Heart right ventricle (tissue), 16 donors: ENCODE data around the gene GRIN2C. TPM values are rescaled to one million over a fixed set of nuclear protein-coding genes. Genes with fewer than 3 reads are reported as not detected.

Source experiments
- ATAC-seq, 8 donors: fragments of 200-7000 bp; cut with Tn5 transposase; one replicate each; pipeline ENCODE4 v1.9.1; 2020; ENCODE audit warnings: mild to moderate bottlenecking in 8 of 8, moderate library complexity in 8 of 8, moderate number of reproducible peaks in 1 of 8
- DNase-seq, 2 donors: peaks; one replicate each; pipeline ENCODE4 v3.0.0-alpha.2; 2020
- H3K27ac ChIP-seq, 10 donors: fragments of 200-600 bp; sonication (generic) in 2 of 10; one replicate each; pipeline versions ENCODE4 v1.5.0 to v1.8.0; 2020 to 2022; ENCODE audit warnings: mild to moderate bottlenecking in 3 of 10
- H3K27me3 ChIP-seq, 7 donors: fragments of 200-600 bp; one replicate each; pipeline ENCODE4 v1.8.0; 2021 to 2022; ENCODE audit warnings: mild to moderate bottlenecking in 2 of 7
- H3K36me3 ChIP-seq, 9 donors: fragments of 200-600 bp; sonication (generic) in 1 of 9; one replicate each; pipeline versions ENCODE4 v1.5.0 to v1.8.0; 2020 to 2022; ENCODE audit warnings: mild to moderate bottlenecking in 2 of 9
- H3K4me1 ChIP-seq, 9 donors: fragments of 200-600 bp; sonication (generic) in 1 of 9; one replicate each; pipeline versions ENCODE4 v1.5.0 to v1.8.0; 2020 to 2022; ENCODE audit warnings: mild to moderate bottlenecking in 4 of 9
- H3K4me3 ChIP-seq, 10 donors: fragments of 200-600 bp; sonication (generic) in 2 of 10; one replicate each; pipeline versions ENCODE4 v1.5.0 to v1.8.0; 2020 to 2022; ENCODE audit warnings: mild to moderate bottlenecking in 7 of 10, moderate library complexity in 2 of 10
- H3K9me3 ChIP-seq, 11 donors: fragments of 200-600 bp in 10 of 11; sonication (generic) in 2 of 11; one replicate each; pipeline versions ENCODE4 v1.5.0 to v1.8.0; 2013 to 2022; ENCODE audit warnings: mild to moderate bottlenecking in 2 of 11, control low read depth in 1 of 11, moderate library complexity in 1 of 11
- WGBS, 2 donors: extraction: QIAGEN DNeasy Blood & Tissue Kit; methylation state at CpG; one replicate each; pipeline ENCODE4 v1.1.7; 2013; ENCODE audit warnings: inconsistent platforms in 1 of 2; 5-methylcytosine and 5-hydroxymethylcytosine counted together
- intact Hi-C, 10 donors: fragments of 100-400 bp; cut with DNase I; formaldehyde crosslinking; loops; one replicate each; pipeline versions ENCODE4 v1.11.1 to v1.14.2; 2022
- polyA plus RNA-seq, 2 donors: library from polyadenylated mRNA; stranded (reverse); fragments of 200-250 nt; gene quantifications; one replicate each; pipeline ENCODE4 v1.2.3, GENCODE V29; 2013
- total RNA-seq, 10 donors: library from RNA; stranded (reverse); fragmentation: NEBNext Ultra II Directional in 3 of 10; extraction: Animal tissue kit (Norgen Biotek cat#: 25700) in 3 of 10; gene quantifications; one replicate each; pipeline versions ENCODE4 v1.2.1 to v1.2.4, GENCODE V29; 2021 to 2023
- TF ChIP-seq, protein P1 (sequence below), 9 donors: fragments of 200-600 bp; sonication (generic) in 2 of 9; IDR thresholded peaks; one replicate each; pipeline versions ENCODE4 v1.5.0 to v1.8.0; 2021 to 2022; ENCODE audit warnings: antibody characterized with exemption in 9 of 9, mild to moderate bottlenecking in 5 of 9, moderate library complexity in 1 of 9
- donor health status: Arrhythmogenic right ventricular cardiomyopathy.
- donor health status: ischemic (EF 13 %, LVEDD 7.1; RV severe dilation, severe dysfunction).
- donor health status: healthy with polysubstance abuse.
- donor health status: DM: no; HTN: yes; CAD: no.
- donor health status: DM: no; HTN: no; CAD: no.
- donor health status: ischemic (EF 25% LVEDD 6.9; RV normal size, moderate dysfunction).
- donor health status: ischemic (EF 25% LVEDD 5.7; RV mildly dilated, moderate dysfunction).
- donor health status: healthy.
- donor health status: DM: yes; HTN: yes; CAD: no.
- donor health status: Ischemic cardiomyopathy.
- donor health status: ischemic (EF 35%, LVEDD 5.7; RV mildly dilated, moderate dysfunction).
- donor health status: nonischemic (EF 11% LVEDD 7.7; RV severe dilation, severe dysfunction).
- donor health status: DM: yes; HTN: yes; CAD: no.
- donor health status: PGD.
- donor health status: ischemic (EF 29% LVEDD 5.4; RV normal size, mild dysfunction).
- donor health status: nonischemic (EF 23%, LVEDD 6.1; RV moderate dilation, normal function).

Gene GRIN2C
- total and polyA plus RNA-seq, 12 donors: 0.13 to 0.66 (median 0.31) TPM

DNA sequence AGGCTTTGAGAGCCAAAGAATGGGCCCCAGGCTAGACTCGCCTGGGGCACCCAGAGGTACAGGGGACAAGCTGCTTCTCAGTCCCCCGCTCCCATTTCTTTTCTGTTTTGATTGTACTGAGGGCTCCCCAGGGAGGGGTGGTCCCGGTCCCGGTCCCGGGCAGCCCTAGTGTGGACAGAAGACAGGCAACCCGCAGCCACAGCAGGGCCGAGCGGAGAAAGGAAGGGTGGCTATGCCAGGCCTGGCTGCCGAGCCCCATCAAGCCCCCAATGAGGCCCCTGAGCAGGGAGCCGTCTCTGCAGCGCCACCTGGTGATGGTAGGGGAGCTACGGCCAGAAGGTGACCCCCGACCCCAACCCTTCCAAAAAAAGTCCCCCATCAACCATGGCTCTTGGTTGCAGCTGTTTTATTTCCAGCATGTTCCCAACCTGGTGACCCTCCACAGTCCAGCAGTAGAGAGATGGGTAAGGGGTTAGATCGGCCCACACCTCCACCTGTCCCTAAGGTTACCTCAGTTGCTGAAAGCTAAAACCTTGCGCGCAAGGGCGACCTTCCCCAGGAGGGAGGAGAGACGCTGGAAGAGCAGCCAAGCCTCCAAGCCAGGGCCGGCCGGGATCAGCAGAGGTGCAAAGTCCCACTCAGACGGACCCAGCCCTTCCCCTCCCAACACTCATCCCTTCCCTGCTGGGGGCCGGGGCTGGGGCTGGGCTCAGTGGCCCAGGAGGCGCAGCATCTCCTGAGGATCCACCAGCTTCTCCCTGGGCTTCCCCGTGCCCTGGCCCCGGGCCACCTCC lies 2.6 kb upstream of the GRIN2C start:
- H3K4me3 ChIP-seq: peak overlapping the region in 8 of 10 donors; percentile 22 to 49 (median 32)
- no peaks in the 10 kb centered on the region for H3K9me3 ChIP-seq
- DNase-seq (peak; percentile 67 to 76), ATAC-seq (peak; percentile 23 to 53 (median 36))
- TF ChIP-seq, protein P1, sequence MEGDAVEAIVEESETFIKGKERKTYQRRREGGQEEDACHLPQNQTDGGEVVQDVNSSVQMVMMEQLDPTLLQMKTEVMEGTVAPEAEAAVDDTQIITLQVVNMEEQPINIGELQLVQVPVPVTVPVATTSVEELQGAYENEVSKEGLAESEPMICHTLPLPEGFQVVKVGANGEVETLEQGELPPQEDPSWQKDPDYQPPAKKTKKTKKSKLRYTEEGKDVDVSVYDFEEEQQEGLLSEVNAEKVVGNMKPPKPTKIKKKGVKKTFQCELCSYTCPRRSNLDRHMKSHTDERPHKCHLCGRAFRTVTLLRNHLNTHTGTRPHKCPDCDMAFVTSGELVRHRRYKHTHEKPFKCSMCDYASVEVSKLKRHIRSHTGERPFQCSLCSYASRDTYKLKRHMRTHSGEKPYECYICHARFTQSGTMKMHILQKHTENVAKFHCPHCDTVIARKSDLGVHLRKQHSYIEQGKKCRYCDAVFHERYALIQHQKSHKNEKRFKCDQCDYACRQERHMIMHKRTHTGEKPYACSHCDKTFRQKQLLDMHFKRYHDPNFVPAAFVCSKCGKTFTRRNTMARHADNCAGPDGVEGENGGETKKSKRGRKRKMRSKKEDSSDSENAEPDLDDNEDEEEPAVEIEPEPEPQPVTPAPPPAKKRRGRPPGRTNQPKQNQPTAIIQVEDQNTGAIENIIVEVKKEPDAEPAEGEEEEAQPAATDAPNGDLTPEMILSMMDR (IDR thresholded peaks at IDR 0.05): peak; percentile 53 to 79 (median 73)
- intact Hi-C loops: loop anchor here in 8 of 10 donors (1.0 to 10.0 kb wide), 9 partner anchors 70 to 208 kb away; partner anchors contain the start of gene NHERF1 (in 2 of the 8)
- no peak overlapping the region for H3K27ac ChIP-seq
- H3K27me3 ChIP-seq: peaks cover 24 to 54% (median 42%) of the 10 kb centered on the region in 7 donors
- 42 to 47% methylated on average over 25 of the region's 25 CpGs for WGBS, 2 donors
- peaks cover 0 to 5% (median 0%) of the 10 kb centered on the region in 9 donors for H3K36me3 ChIP-seq
- H3K4me1 ChIP-seq: peaks cover 9 to 33% (median 26%) of the 10 kb centered on the region in 9 donors

GRCh38 chr17:74861662-74862107 lies 2.0 kb upstream of the GRIN2C start:
- Histone ChIP-seq H3K27ac (no peak overlapping the region), H3K4me3 (peak overlapping the region in 8 of 10 donors; percentile 22 to 49 (median 32)), H3K4me1 (peaks cover 9 to 33% (median 26%) of the 10 kb centered on the region in 9 donors), H3K27me3 (peaks cover 24 to 60% (median 48%) of the 10 kb centered on the region in 7 donors), H3K9me3 (no peaks in the 10 kb centered on the region), H3K36me3 (peaks cover 0 to 5% (median 0%) of the 10 kb centered on the region in 9 donors)
- 5% methylated on average over 24 to 31 of the region's 36 CpGs for WGBS, 2 donors
- TF ChIP-seq, protein P1 (IDR thresholded peaks at IDR 0.05): no peak
- intact Hi-C loops: loop anchor here in 8 of 10 donors (1.0 to 10.0 kb wide), 9 partner anchors 69 to 207 kb away; partner anchors contain the start of gene NHERF1 (in 2 of the 8)
- ATAC-seq: peak in 4 of 8 donors; percentile 2 to 26 (median 8)
- DNase-seq: no peak

DNA sequence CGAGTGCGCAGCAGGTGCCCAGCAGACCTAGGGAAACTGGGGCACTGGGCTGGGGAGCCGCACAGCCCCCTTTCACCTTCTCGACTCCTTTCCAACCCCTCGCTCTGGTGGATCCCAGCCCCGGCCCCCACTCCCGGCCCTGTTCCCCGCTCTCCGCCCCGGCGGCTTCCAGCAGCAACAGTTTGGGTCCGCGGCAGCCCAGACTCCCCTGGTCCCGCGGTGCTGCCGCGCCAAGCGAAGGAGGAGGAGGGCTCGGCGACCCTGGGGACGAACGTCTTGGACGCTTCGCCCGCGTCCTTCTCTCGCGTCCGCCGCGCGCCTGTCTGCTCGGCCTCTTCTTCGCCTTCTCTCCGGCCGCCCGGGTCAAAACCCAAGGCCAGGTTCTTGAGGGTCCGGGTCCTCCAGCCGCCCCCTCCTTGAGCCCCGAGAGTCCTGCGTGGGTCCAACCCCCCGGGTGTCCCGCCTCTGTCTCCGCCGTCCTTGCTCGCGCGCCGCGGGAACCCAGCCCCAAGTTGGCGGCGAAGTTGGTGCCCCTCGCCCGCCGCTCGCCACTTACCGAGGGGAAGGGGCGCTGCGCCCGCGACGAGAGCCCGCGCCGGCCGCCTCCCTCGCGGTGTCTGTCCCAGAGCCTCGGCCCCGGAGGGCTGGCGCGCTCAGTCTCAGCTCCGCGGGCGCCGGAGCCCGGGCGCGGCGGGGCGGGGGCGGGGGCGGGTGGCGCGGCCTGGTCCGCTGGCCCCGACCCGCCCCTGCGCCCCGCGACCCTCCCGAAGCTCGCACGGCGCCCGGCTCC lies 1.4 kb upstream of the GRIN2C start:
- Histone ChIP-seq H3K4me3 (peak overlapping the region in 9 of 10 donors; percentile 17 to 55 (median 45)), H3K36me3 (peaks cover 0 to 5% (median 0%) of the 10 kb centered on the region in 9 donors), H3K4me1 (peaks cover 9 to 33% (median 26%) of the 10 kb centered on the region in 9 donors), H3K9me3 (no peaks in the 10 kb centered on the region), H3K27me3 (peaks cover 24 to 66% (median 51%) of the 10 kb centered on the region in 7 donors), H3K27ac (peak overlapping the region in 3 of 10 donors; percentile 4 to 15 (median 12))
- DNase-seq (no peak), ATAC-seq (peak in 1 of 8 donors; percentile 4)
- TF ChIP-seq, protein P1 (IDR thresholded peaks at IDR 0.05): no peak
- intact Hi-C loops: loop anchor here in 8 of 10 donors (5.0 to 10.0 kb wide), 5 partner anchors 69 to 206 kb away; partner anchors contain the start of gene NHERF1 (in 2 of the 8)
- WGBS, 2 donors: 2% methylated on average over 84 to 92 of the region's 96 CpGs
